A673 (cell line): ENCODE measurements around the gene TRPM8.

ENCODE experiments used
- CTCF ChIP-seq: fragments of 300-800, 200-600 bp; sonication (generic); conservative IDR thresholded peaks from 2 replicates; pipeline ENCODE4 v1.5.1; 2017; ENCODE audit warnings: low read depth, mild to moderate bottlenecking, antibody characterized with exemption, low read length, moderate library complexity, mixed read lengths
- EZH2 ChIP-seq: fragments of 200-600 bp; sonication (generic); IDR thresholded peaks from 2 replicates; pipeline ENCODE4 v1.6.1; 2017; ENCODE audit warnings: borderline replicate concordance, low read depth, mild to moderate bottlenecking, mixed read lengths, antibody characterized with exemption, low read length; ENCODE audit not compliant: poor library complexity, severe bottlenecking

GRCh38 chr2:233981574-233982420 lies 64.6 kb downstream of the TRPM8 start:
- TF ChIP-seq CTCF: no peak
- no peak for TF ChIP-seq EZH2
